ENCODE measurements around the gene PYGM.
A peak's percentile ranks its signal among the peaks of the same experiment; 100 is the strongest.

Gene PYGM

DNA sequence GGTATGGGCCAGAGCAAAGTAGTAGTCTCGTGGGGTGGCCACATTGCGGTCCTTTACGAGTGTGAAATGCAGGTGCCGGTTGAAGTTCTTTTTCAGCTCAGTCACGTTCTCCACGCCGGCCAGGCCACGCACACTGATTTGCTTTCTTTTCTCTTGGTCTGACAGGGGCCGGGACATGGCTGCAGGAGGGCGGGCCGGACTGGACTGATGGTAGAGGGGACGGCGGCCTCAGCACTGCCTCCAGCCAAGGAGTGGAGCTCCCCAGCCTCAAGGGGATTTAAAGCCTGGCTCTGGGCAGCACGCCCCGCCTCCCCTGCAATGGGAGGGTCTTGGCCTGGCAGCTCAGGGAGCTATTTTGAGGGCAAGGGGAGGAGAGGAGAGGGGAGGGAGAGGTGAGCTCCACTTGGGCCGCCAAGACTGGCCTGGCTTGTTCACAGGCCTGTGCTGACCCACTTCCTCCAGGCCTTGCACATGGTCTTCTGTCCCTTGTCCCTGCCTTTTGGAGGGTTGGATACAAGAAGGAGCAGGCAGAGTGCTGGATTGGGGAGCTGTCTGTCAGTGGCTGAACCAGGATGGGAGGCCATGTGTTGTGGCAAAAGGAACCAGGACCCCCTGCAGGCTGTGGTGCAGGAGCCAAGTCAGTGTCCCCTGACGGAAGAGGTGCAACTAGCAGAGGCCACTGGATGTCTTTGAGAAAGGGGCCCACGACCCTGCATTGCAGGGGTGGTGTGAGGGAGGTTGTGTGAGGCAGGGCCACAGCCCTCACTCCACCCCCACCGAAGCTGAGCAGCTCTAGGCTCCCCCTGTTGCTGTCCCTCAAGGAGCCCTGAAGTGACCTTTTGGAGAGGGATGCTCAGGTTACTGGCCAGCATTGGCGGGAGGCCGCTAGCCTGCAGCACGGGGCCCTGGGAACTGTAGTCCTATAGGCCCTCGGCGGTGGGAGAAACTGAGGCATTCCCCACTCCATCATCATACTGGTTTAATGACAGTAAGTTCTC is at the start of gene PYGM:
TSS of gene PYGM (minus strand) at position 253 of the 998 bp plus-strand sequence. CDS start at position 177, 76 bp downstream.
- DNase-seq (ENCODE audit: low read depth): peak; percentile 60

- no peak for DNase-seq (ENCODE audit: low read depth)
Observed at GRCh38 chr11:64805481-64805880, 45.7 kb upstream of the PYGM start.

- no peak for DNase-seq (ENCODE audit: low read depth)
Observed at GRCh38 chr11:64804346-64805210, 44.8 kb upstream of the PYGM start.

DNA sequence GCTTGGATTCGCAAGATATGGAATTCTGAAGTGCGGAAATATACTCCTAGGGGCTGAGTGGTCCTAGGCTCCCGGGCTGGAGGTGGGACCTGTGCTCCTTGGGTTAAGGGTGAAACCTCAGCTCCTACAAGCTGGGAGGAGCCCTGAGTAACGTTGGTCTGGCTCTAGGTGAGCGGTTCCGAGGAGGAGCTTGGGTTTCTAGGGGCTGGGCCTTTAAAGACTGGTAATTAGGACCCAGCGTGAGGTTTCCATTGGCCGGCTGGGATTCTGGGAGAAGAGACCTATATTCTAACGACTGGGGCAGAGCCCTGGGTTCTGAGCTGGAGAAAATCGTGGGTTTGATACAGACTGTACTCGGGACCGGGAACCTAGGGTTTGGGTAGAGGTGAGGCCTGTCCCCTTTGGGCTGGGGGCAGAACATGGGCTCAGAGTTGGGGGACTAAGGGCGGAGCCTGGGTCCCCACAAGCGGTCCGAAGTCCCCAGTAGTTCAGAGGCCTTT is 44.1 kb upstream of the PYGM start:
- no peak for DNase-seq (ENCODE audit: low read depth)

DNA sequence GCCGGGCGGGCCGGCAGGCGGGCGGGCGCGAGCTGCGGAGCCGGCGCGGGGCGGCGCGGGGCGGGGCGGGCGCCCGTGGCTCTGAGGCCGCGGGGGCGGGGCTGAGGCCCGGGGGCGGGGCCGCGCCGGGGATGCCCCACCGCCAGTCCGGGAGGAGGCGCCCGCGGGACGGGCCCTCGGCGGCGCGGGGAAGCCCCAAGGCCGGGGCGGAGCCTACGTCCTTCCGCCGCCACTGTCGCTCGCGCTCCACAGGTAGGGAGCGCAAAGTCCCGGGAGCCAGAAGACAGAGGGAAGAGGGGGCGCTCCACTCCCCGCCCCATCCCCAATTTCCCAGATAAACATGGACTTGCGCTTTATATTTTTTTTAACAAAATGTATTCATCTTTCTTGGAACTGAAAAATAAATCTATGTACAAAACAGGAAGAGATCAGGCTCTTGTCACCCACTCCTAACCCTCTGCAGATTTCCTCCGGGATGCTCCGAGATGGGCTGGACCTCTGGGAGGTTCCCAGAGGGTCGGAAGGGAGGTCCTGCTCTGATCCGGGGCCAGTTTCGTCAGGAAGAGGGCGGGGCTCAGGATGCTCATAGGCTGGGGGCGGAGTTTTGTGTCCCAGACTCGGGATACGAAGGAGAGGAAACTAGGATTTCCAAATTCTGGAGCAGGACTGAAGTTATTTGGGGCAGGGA is 43.5 kb upstream of the PYGM start, which contains the start of gene MAP4K2:
TSS of gene MAP4K2 (minus strand) at position 57 of the 688 bp plus-strand sequence. CDS start 65 bp downstream, outside the sequence.
- DNase-seq (ENCODE audit: low read depth): peak; percentile 81

DNA sequence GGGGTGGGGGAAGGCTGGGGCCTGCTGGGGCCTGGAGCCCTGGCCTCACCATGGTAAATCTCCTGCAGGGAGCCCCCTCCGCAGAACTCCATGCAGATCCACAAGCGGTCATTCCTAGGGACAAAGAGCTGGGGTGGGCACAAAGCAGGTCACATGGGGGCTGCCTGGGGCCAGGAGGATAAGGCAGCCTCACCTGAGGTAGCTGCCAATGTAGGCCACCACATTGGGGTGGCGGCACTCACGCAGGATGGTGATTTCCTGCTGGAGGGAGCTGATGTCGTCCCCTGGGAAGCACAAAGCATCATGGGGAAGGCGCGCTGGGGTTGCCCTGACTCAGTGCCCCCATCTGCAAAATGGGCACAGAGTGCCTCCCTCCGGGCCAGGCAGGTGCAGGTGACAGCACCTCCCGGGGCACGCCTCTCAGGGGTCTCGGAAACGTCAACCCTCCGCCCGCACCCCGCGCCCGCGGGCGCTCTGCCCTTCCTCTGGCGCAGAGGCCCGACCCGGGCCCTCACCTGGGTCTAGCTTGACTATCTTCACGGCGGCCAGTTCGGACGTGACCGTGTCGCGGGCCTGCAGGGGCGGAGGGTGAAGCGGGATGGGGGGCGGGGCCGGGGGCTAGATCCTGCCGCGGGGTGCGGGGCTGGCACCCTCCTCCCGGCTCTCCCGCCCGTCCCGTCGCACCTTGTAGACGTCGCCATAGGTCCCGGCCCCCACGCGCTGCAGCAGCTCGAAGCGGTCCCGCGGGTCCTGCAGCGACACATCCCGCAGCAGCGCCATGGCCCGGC is 42.8 kb upstream of the PYGM start:
- DNase-seq (ENCODE audit: low read depth): no peak

DNA sequence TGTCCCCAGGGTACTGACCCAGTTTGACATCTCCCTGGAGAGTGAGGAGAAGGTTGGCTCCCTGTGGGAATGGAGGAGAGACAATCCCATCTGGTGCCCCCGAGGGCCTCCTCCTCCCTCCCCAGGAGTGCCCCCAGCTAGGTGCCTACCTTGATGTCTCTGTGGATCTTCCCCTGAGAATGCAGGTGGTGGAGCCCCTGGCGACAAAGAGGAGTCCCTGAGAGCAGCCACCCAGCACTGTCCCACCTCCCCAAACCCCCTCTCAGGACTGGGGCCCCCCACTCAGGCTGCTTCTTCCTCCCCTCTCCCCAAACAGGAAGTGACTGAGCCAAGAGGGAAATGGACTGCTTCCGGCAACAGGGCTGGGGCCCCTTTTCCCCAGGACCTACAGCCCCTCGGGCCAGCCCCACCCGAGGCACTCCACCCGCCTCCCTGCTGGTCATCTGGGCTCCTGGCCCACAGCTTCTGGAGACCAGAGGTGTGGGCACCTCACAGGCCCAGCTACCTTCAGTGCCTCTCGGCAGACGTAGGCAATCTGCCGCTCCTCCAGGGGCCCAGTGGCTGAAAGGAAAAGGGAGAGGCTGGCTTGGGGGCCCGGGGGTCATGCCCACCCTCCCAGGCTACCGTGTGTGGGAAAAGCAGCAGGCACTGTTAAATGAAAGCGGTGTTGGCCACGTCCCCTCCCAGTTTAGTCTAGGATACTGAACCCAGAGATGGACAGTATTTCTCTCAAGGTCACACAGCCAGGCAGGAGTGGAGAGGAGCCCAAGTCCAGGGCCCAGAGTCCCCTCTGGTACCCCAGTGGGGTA is 42.0 kb upstream of the PYGM start:
- no peak for DNase-seq (ENCODE audit: low read depth)

- DNase-seq (ENCODE audit: low read depth): no peak
Observed at GRCh38 chr11:64801158-64801464, 41.3 kb upstream of the PYGM start.

DNA sequence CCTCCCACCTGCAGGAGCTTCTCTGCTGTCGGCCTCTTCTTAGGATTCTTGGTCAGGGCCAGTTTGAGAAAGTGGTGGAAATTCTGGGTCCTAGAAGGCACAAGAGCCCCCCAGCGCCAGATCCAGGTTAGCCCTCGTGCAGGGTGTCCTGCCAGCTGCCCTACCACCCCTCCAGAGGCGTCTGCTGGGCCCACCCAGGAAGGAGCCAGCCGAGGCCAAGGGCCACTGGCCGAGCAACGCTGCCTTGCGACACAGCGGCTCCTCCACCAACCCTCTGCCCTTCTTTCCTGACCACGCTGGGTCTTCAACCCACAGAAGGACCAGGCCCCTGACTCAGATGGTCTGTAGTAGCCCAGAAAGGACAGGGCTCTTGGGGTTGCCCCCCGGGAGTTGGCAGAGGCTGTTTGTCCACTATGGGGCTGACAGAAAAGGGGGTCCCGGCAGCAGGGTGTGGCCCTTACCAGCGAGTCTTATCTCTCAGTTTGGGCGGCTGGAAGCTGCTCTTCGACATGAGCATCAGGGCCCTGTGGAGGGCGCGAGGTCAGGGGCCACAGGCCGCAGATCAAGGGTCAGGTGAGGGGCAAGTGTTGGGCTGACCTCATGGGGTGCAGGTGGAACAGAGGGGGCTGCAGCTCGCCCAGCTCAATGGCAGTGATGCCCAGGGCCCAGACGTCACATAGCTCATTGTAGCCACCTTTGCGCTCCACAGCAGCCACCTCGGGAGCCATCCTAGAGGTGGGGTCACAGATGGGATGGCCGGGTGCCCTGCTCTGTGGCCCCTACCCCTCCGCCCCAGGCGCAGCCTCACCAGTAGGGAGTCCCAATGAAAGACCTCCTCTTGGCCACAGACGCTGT is 40.8 kb upstream of the PYGM start:
- DNase-seq (ENCODE audit: low read depth): no peak

- DNase-seq (ENCODE audit: low read depth): no peak
Observed at GRCh38 chr11:64799623-64800302, 40.0 kb upstream of the PYGM start.

DNA sequence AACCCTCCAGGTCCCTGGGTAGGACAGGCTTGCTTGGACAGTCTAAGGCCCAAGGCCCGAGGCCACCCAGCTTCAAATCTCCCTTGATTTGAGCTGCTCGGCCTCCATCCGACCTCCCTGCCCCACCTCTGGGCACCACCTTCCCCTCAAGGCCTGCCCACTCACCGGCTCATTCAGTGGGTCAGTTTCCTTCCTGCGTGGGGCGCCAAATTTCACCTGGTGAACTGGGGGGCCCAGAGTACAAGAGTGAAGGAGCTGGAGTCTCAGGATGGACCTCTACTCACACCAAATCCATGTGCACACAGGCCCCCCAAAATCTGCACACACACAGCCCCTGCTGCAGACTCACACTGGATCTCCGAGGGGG is 39.5 kb upstream of the PYGM start:
- DNase-seq (ENCODE audit: low read depth): no peak

- no peak for DNase-seq (ENCODE audit: low read depth)
Observed at GRCh38 chr11:64796757-64797541, 37.2 kb upstream of the PYGM start.

GRCh38 chr11:64796047-64796756 is 36.4 kb upstream of the PYGM start:
- no peak for DNase-seq (ENCODE audit: low read depth)

GRCh38 chr11:64794526-64794925 is 34.8 kb upstream of the PYGM start:
- DNase-seq (ENCODE audit: low read depth): no peak

DNA sequence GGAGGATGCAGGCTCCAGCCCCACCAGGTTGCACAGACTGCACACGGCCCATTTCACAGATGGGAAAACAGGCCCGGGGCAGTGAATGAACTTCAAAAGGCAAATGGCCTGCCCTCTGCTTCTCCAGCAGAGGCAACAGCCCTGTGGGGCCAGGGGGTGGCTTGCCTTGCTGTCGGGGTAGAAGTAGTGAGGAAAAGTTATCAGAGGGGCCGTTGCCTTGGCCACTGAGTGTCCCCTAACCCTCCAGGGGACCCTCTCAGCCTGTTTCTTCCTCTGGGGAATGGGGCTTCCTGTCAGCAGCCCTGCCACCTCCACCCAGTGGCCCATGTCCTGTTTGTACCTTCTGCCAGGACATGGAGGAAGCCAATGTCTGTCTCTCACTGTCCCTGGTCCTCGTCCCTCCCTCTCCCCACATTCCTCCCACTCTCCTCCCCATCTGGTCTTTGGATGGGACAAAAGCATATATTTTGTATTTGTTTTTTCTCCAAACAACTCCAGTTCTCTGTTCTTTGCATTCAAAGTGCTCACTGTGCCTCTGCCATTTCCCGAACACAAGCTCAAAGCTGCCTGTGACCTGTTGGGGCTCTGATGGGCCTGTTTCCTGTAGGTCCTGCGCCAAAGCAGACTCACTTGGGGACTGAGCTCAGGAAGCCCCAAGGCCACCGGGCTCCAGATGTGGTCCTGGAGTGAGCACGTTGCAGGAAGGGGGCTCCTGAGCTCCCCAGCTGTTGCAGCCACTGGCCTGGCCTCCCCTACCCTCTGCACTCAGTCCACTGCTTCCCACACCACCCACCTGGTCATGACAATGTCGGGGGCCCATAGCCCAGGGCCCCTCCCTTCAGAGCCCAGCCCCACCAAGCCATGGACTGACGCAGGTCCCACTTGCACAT is 33.7 kb upstream of the PYGM start:
- no peak for DNase-seq (ENCODE audit: low read depth)

DNA sequence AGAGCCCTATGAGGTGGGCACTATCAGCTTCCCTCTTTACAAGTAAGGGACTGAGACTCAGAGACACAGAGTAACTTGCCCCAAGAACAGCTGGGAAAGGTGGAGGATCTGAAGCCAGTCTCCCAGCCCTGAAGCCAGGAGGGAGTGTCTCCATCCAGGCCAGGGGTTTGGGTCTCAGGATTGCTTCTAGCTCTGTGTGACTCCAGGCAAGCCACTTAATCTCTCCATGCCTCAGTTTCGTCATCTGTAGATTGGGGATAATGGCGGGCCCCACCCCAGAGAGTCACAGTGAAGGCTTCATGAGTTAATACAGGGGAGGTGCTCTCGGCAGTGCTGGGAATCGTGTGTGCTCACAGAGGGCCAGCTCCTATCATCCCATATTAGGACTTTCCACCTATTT is 32.7 kb upstream of the PYGM start:
- no peak for DNase-seq (ENCODE audit: low read depth)
